Upper lobe of left lung (tissue), 6 donors: Measurements from ENCODE around the gene ANKRD44. TPM values are rescaled to one million over a fixed set of nuclear protein-coding genes. Genes with fewer than 3 reads are reported as not detected.

Experiments used
- ATAC-seq, 2 donors: fragments of 200-7000 bp; cut with Tn5 transposase; one replicate each; pipeline ENCODE4 v1.9.1; 2022; ENCODE audit warnings: mild to moderate bottlenecking in 2 of 2, moderate library complexity in 2 of 2; ENCODE audit not compliant: low FRiP score in 2 of 2
- DNase-seq, 2 donors: peaks; one replicate each; pipeline ENCODE4 v3.0.0-alpha.2; 2019 to 2020
- H3K27ac ChIP-seq, 4 donors: fragments of 200-600 bp; sonication (generic); one replicate each; pipeline ENCODE4 v1.5.1; 2016 to 2019
- H3K27me3 ChIP-seq, 4 donors: fragments of 200-600 bp; sonication (generic); one replicate each; pipeline ENCODE4 v1.5.1; 2017 to 2019
- H3K36me3 ChIP-seq, 4 donors: fragments of 200-600 bp; sonication (generic); one replicate each; pipeline ENCODE4 v1.5.1; 2016 to 2019
- H3K4me1 ChIP-seq, 4 donors: fragments of 200-600 bp; sonication (generic); one replicate each; pipeline ENCODE4 v1.5.1; 2018 to 2019
- H3K4me3 ChIP-seq, 4 donors: fragments of 200-600 bp; sonication (generic); one replicate each; pipeline ENCODE4 v1.5.1; 2017 to 2019; ENCODE audit warnings: mild to moderate bottlenecking in 2 of 4, moderate library complexity in 1 of 4
- H3K9me3 ChIP-seq, 4 donors: fragments of 200-600 bp; sonication (generic); one replicate each; pipeline ENCODE4 v1.5.1; 2018 to 2019
- CTCF ChIP-seq, 6 experiments: fragments of 450-650 bp in 4 of 6; fragments of 200-600 bp in 2 of 6; sonication (generic) in 2 of 6; IDR thresholded peaks; one replicate each; pipeline ENCODE4 v1.5.1; 2016 to 2019; ENCODE audit warnings: antibody characterized with exemption in 6 of 6
- EP300 ChIP-seq, 4 donors: sonication (generic); formaldehyde crosslinking; IDR thresholded peaks; one replicate each; pipeline ENCODE4 v1.5.1; 2017; ENCODE audit warnings: antibody characterized with exemption in 4 of 4, control low read depth in 2 of 4
- POLR2A ChIP-seq, 4 donors: fragments of 450-650 bp; IDR thresholded peaks; one replicate each; pipeline ENCODE4 v1.5.1; 2016 to 2017; ENCODE audit warnings: antibody characterized with exemption in 4 of 4, mild to moderate bottlenecking in 2 of 4
- POLR2AphosphoS5 ChIP-seq, 2 donors: sonication (generic); formaldehyde crosslinking; IDR thresholded peaks; one replicate each; pipeline ENCODE4 v1.5.1; 2017; ENCODE audit warnings: antibody characterized with exemption in 2 of 2
- WGBS, 2 donors: methylation state at CpG; one replicate each; pipeline ENCODE4 v1.1.5; 2017 to 2018; 5-methylcytosine and 5-hydroxymethylcytosine counted together
- total RNA-seq, 6 donors: library from RNA; depleted of rRNA in 4 of 6; stranded (reverse); fragments of >200 nt in 4 of 6; gene quantifications; one replicate each; pipeline versions ENCODE4 v1.1.0 to v1.2.1, GENCODE V29; 2016 to 2021
- donor health status: DM: no; HTN: no; CAD: no; lungs with moderate emphysema.
- donor health status: DM: no; HTN: yes; CAD: no; lungs with severe emphysema.

The ANKRD44 gene
- total RNA-seq, 6 donors from 2014 or later = 41.0 to 91.1 (median 61.7) TPM

GRCh38 chr2:197312186-197312585, 1.6 kb upstream of the ANKRD44 start:
- Histone ChIP-seq H3K36me3 (no peaks in the 10 kb centered on the region), H3K27me3 (no peaks in the 10 kb centered on the region), H3K4me3 (no peak overlapping the region), H3K27ac (no peak overlapping the region), H3K9me3 (no peaks in the 10 kb centered on the region), H3K4me1 (peaks cover 18 to 35% (median 28%) of the 10 kb centered on the region in 4 donors)
- ATAC-seq (no peak), DNase-seq (no peak)
- WGBS, 2 donors = 95 to 97% methylated on average over 3 of the region's 3 CpGs
- TF ChIP-seq EP300 (IDR thresholded peaks at IDR 0.05) (no peak), POLR2AphosphoS5 (IDR thresholded peaks at IDR 0.05) (no peak), CTCF (IDR thresholded peaks at IDR 0.05) (no peak), POLR2A (IDR thresholded peaks at IDR 0.05) (no peak)

- DNase-seq = no peak
- peak overlapping the region in 3 of 4 donors; percentile 83 to 90 (median 83) for H3K4me3 ChIP-seq
- H3K36me3 ChIP-seq = no peaks in the 10 kb centered on the region
Observed at GRCh38 chr2:197311421-197312033, 947 bp upstream of the ANKRD44 start.

GRCh38 chr2:197310987-197311420, 424 bp upstream of the ANKRD44 start:
- no peak for TF ChIP-seq POLR2AphosphoS5 (IDR thresholded peaks at IDR 0.05)
- no peak for TF ChIP-seq EP300 (IDR thresholded peaks at IDR 0.05)
- TF ChIP-seq POLR2A (IDR thresholded peaks at IDR 0.05) = no peak
- TF ChIP-seq CTCF (IDR thresholded peaks at IDR 0.05) = no peak
- Histone ChIP-seq H3K4me1 (peaks cover 28 to 46% (median 39%) of the 10 kb centered on the region in 4 donors), H3K9me3 (no peaks in the 10 kb centered on the region), H3K4me3 (peak overlapping the region; percentile 36 to 90 (median 83)), H3K27me3 (no peaks in the 10 kb centered on the region), H3K36me3 (no peaks in the 10 kb centered on the region), H3K27ac (peak overlapping the region; percentile 70 to 96 (median 92))
- 0 to 5% methylated on average over 3 to 6 of the region's 22 CpGs for WGBS, 2 donors
- DNase-seq = no peak
- ATAC-seq = no peak

More at GRCh38 chr2:197311421-197312033, 947 bp upstream of the ANKRD44 start:
- TF ChIP-seq CTCF (IDR thresholded peaks at IDR 0.05) = no peak
- no peak for TF ChIP-seq POLR2AphosphoS5 (IDR thresholded peaks at IDR 0.05)
- TF ChIP-seq EP300 (IDR thresholded peaks at IDR 0.05) = no peak
- TF ChIP-seq POLR2A (IDR thresholded peaks at IDR 0.05) = no peak
- 32 to 38% methylated on average over 6 of the region's 6 CpGs for WGBS, 2 donors
- no peaks in the 10 kb centered on the region for H3K9me3 ChIP-seq
- H3K27me3 ChIP-seq = no peaks in the 10 kb centered on the region
- no peak for ATAC-seq
- peaks cover 22 to 40% (median 34%) of the 10 kb centered on the region in 4 donors for H3K4me1 ChIP-seq
- H3K27ac ChIP-seq = peak overlapping the region; percentile 70 to 96 (median 92)

GRCh38 chr2:197309691-197310231, 819 bp downstream of the ANKRD44 start:
- H3K9me3 ChIP-seq = no peaks in the 10 kb centered on the region
- DNase-seq (peak in 1 of 2 donors; percentile 64), ATAC-seq (peak; percentile 14 to 34)
- H3K36me3 ChIP-seq = no peaks in the 10 kb centered on the region
- 0% methylated on average over 6 to 17 of the region's 30 CpGs for WGBS, 2 donors
- H3K27me3 ChIP-seq = no peaks in the 10 kb centered on the region
- TF ChIP-seq CTCF (IDR thresholded peaks at IDR 0.05) = no peak
- TF ChIP-seq POLR2A (IDR thresholded peaks at IDR 0.05) = peak in 1 of 4 donors; percentile 16
- peak overlapping the region; percentile 88 to 96 (median 92) for H3K27ac ChIP-seq
- H3K4me1 ChIP-seq = peaks cover 30 to 54% (median 45%) of the 10 kb centered on the region in 4 donors
- H3K4me3 ChIP-seq = peak overlapping the region; percentile 70 to 90 (median 83)
